Pancreas (tissue), 10 donors: ENCODE data around the gene PCF11. TPM values are rescaled to one million over a fixed set of nuclear protein-coding genes. Genes with fewer than 3 reads are reported as not detected.

Source experiments
- ATAC-seq, 4 donors: fragments of 200-7000 bp; cut with Tn5 transposase; one replicate each; pipeline versions ENCODE4 v1.8.0 to v1.9.1; 2020; ENCODE audit warnings: mild to moderate bottlenecking in 4 of 4, moderate library complexity in 4 of 4
- DNase-seq, 6 donors: peaks; one replicate each; pipeline ENCODE4 v3.0.0-alpha.2; 2020
- FAIRE-seq: peaks from 2 replicates; lab custom pipeline; 2012; peaks lifted over from hg19 to GRCh38; lab: Jason Lieb, UNC
- H3K27ac ChIP-seq, 4 donors: fragments of 200-600 bp; sonication (generic); 1 replicate in 3 of 4; 2 replicates in 1 of 4; pipeline versions ENCODE4 v1.5.0 to v1.8.0; 2020
- H3K27me3 ChIP-seq, 4 donors: fragments of 200-600 bp; one replicate each; pipeline ENCODE4 v1.8.0; 2021
- H3K36me3 ChIP-seq, 3 donors: fragments of 200-600 bp; sonication (generic) in 1 of 3; one replicate each; pipeline versions ENCODE4 v1.5.0 to v1.8.0; 2020 to 2021
- H3K4me1 ChIP-seq, 3 donors: fragments of 200-600 bp; one replicate each; pipeline ENCODE4 v1.8.0; 2021
- H3K4me3 ChIP-seq, 4 donors: fragments of 200-600 bp; sonication (generic) in 2 of 4; one replicate each; pipeline versions ENCODE4 v1.5.0 to v1.8.0; 2020 to 2021
- H3K9me3 ChIP-seq, 4 donors: fragments of 200-600 bp; one replicate each; pipeline ENCODE4 v1.8.0; 2021
- WGBS, 2 donors: extraction: QIAGEN DNeasy Blood & Tissue Kit; methylation state at CpG; one replicate each; pipeline ENCODE4 v1.1.7; 2013; 5-methylcytosine and 5-hydroxymethylcytosine counted together
- intact Hi-C, 3 donors: fragments of 100-400 bp; cut with DNase I; formaldehyde crosslinking; loops; one replicate each; pipeline versions ENCODE4 v1.11.1 to v1.14.2; 2022
- polyA plus RNA-seq, 2 donors: library from polyadenylated mRNA; stranded (reverse); fragments of 200-250 nt; gene quantifications; one replicate each; pipeline ENCODE4 v1.2.3, GENCODE V29; 2013
- total RNA-seq, 6 donors: library from RNA; stranded (reverse); fragmentation: NEBNext Ultra II Directional in 4 of 6; extraction: Animal tissue kit (Norgen Biotek cat#: 25700) in 4 of 6; gene quantifications; one replicate each; pipeline versions ENCODE4 v1.2.1 to v1.2.4, GENCODE V29; 2021 to 2023
- TF ChIP-seq, protein P1 (sequence below), 4 donors: fragments of 200-600 bp; sonication (generic) in 3 of 4; IDR thresholded peaks; one replicate each; pipeline versions ENCODE4 v1.5.0 to v1.8.0; 2021; ENCODE audit warnings: antibody characterized with exemption in 4 of 4
- donor health status: healthy with polysubstance abuse.
- donor health status: DM: no; HTN: no; CAD: no; lungs with moderate emphysema.
- donor health status: DM: no; HTN: no; CAD: no.
- donor health status: control.
- donor health status: control.
- donor health status: Bipolar disorder and iron deficiency.
- donor health status: DM: yes; HTN: yes; CAD: no.
- donor health status: DM: no; HTN: no; CAD: no.
- donor health status: DM: no; HTN: no; CAD: no.
- donor health status: DM: yes; HTN: yes; CAD: no.

Gene PCF11
- total and polyA plus RNA-seq, 8 donors = 18.4 to 34.3 (median 25.6) TPM

- FAIRE-seq (no peak), DNase-seq (no peak), ATAC-seq (no peak)
- 88 to 92% methylated on average over 2 of the region's 2 CpGs for WGBS, 2 donors
- no peaks in the 10 kb centered on the region for H3K27me3 ChIP-seq
- intact Hi-C loops = no loop called here
- TF ChIP-seq, protein P1, sequence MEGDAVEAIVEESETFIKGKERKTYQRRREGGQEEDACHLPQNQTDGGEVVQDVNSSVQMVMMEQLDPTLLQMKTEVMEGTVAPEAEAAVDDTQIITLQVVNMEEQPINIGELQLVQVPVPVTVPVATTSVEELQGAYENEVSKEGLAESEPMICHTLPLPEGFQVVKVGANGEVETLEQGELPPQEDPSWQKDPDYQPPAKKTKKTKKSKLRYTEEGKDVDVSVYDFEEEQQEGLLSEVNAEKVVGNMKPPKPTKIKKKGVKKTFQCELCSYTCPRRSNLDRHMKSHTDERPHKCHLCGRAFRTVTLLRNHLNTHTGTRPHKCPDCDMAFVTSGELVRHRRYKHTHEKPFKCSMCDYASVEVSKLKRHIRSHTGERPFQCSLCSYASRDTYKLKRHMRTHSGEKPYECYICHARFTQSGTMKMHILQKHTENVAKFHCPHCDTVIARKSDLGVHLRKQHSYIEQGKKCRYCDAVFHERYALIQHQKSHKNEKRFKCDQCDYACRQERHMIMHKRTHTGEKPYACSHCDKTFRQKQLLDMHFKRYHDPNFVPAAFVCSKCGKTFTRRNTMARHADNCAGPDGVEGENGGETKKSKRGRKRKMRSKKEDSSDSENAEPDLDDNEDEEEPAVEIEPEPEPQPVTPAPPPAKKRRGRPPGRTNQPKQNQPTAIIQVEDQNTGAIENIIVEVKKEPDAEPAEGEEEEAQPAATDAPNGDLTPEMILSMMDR (IDR thresholded peaks at IDR 0.05) = no peak
- H3K9me3 ChIP-seq = no peaks in the 10 kb centered on the region
- peaks cover 0 to 29% (median 22%) of the 10 kb centered on the region in 3 donors for H3K36me3 ChIP-seq
- H3K27ac ChIP-seq = no peak overlapping the region
- peaks cover 0 to 32% (median 23%) of the 10 kb centered on the region in 3 donors for H3K4me1 ChIP-seq
- H3K4me3 ChIP-seq = no peak overlapping the region
Observed at GRCh38 chr11:83162377-83162776, 5.4 kb downstream of the PCF11 start.

DNA sequence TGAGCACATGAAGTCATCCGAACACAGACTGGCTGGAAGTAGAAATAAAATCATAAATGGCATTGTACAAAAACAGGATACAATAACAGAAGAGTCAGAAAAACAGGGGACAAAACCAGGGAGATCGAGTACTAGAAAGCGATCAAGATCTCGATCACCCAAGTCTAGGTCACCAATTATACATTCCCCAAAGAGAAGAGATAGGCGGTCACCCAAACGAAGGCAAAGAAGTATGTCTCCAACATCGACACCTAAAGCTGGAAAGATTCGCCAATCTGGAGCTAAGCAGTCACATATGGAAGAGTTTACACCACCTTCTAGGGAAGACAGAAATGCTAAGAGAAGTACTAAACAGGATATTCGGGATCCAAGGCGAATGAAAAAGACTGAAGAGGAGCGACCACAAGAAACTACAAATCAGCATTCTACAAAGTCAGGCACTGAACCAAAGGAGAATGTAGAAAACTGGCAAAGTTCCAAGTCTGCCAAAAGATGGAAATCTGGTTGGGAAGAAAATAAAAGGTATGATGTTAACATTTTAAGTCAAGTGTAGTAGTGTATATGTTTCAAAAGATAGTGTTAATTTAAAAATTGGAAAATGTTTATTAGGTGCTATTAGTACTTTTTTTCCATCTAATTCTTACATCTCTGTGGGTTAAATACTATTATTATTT is 9.4 kb downstream of the PCF11 start:
- WGBS, 2 donors = 97 to 99% methylated on average over 11 of the region's 11 CpGs
- ATAC-seq (no peak), FAIRE-seq (no peak), DNase-seq (no peak)
- TF ChIP-seq, protein P1 (IDR thresholded peaks at IDR 0.05) = no peak
- H3K36me3 ChIP-seq = peaks cover 0 to 55% (median 32%) of the 10 kb centered on the region in 3 donors
- H3K9me3 ChIP-seq = no peaks in the 10 kb centered on the region
- no peak overlapping the region for H3K4me3 ChIP-seq
- H3K27me3 ChIP-seq = no peaks in the 10 kb centered on the region
- intact Hi-C loops = no loop called here
- peaks cover 15 to 35% (median 32%) of the 10 kb centered on the region in 3 donors for H3K4me1 ChIP-seq
- H3K27ac ChIP-seq = no peak overlapping the region

DNA sequence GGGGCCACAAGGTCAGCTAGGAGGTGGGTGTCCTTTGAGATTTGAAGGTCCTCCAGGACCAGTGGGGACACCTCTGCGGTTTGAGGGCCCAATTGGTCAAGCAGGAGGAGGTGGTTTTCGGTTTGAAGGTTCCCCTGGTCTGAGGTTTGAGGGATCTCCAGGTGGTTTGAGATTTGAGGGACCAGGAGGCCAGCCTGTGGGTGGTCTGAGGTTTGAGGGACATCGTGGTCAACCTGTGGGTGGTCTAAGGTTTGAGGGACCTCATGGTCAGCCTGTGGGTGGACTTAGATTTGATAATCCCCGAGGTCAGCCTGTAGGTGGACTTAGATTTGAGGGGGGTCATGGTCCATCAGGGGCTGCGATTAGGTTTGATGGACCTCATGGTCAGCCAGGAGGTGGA is 11.8 kb downstream of the PCF11 start:
- TF ChIP-seq, protein P1 (IDR thresholded peaks at IDR 0.05) = no peak
- Histone ChIP-seq H3K27me3 (no peaks in the 10 kb centered on the region), H3K36me3 (peaks cover 0 to 63% (median 40%) of the 10 kb centered on the region in 3 donors), H3K4me3 (no peak overlapping the region), H3K9me3 (no peaks in the 10 kb centered on the region), H3K4me1 (peaks cover 29 to 44% (median 30%) of the 10 kb centered on the region in 3 donors), H3K27ac (no peak overlapping the region)
- 98 to 100% methylated on average over 5 of the region's 5 CpGs for WGBS, 2 donors
- ATAC-seq = peak in 1 of 4 donors; percentile 3
- intact Hi-C loops = no loop called here
- no peak for FAIRE-seq
- DNase-seq = peak in 1 of 6 donors; percentile 13

DNA sequence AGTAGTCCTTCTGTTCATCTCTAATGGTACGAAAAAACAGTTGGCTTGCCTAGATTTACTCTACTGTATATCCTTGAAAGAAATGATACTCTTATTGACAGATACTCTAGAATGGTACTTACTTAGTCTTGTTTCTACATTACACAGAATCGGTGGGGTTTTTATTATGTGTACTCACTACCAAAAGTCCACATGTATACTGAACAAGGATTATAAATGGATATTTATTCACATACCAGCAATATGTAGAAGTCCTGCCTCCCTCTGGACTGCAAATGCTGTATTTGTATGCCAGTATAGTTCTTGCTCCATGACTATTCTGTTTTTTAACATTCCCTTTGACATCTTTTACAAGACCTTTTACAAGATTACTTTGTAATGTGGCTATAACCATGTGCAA is 13.9 kb downstream of the PCF11 start:
- H3K27ac ChIP-seq = no peak overlapping the region
- H3K27me3 ChIP-seq = no peaks in the 10 kb centered on the region
- intact Hi-C loops = no loop called here
- 22 to 28% methylated on average over 2 of the region's 2 CpGs for WGBS, 2 donors
- TF ChIP-seq, protein P1 (IDR thresholded peaks at IDR 0.05) = no peak
- FAIRE-seq = no peak
- DNase-seq = no peak
- peak in 1 of 4 donors; percentile 31 for ATAC-seq
- H3K4me1 ChIP-seq = peaks cover 36 to 55% (median 38%) of the 10 kb centered on the region in 3 donors
- H3K4me3 ChIP-seq = peak overlapping the region in 2 of 4 donors; percentile 2 to 17
- peaks cover 0 to 44% (median 28%) of the 10 kb centered on the region in 3 donors for H3K36me3 ChIP-seq
- no peaks in the 10 kb centered on the region for H3K9me3 ChIP-seq

- 92 to 93% methylated on average over 4 of the region's 4 CpGs for WGBS, 2 donors
- H3K27me3 ChIP-seq = no peaks in the 10 kb centered on the region
- intact Hi-C loops = no loop called here
- H3K9me3 ChIP-seq = no peaks in the 10 kb centered on the region
- FAIRE-seq (no peak), ATAC-seq (no peak), DNase-seq (no peak)
- H3K4me1 ChIP-seq = peaks cover 36 to 55% (median 38%) of the 10 kb centered on the region in 3 donors
- no peak overlapping the region for H3K27ac ChIP-seq
- H3K4me3 ChIP-seq = no peak overlapping the region
- TF ChIP-seq, protein P1 (IDR thresholded peaks at IDR 0.05) = no peak
- H3K36me3 ChIP-seq = peaks cover 0 to 43% (median 16%) of the 10 kb centered on the region in 3 donors
Observed at GRCh38 chr11:83172551-83172950, 15.6 kb downstream of the PCF11 start.
